ENCODE data around the gene RIOK1. TPM values are rescaled to one million over a fixed set of nuclear protein-coding genes. Genes with fewer than 3 reads are reported as not detected.

RIOK1 gene
- total and polyA plus RNA-seq, 2 of the 13 experiments (the other 11 are each of a cell fraction or from before 2014, with no cell fraction given): 9.4 to 37.8 TPM

- TF ChIP-seq PRDM15 (CRISPR knock-in tag; IDR thresholded peaks at IDR 0.05) (peak; percentile 84; the same call in 1 of the 2 replicates), ZNF121 (CRISPR knock-in tag; IDR thresholded peaks at IDR 0.05) (peak; percentile 98), NR2F6 (IDR thresholded peaks at IDR 0.05) (peak; percentile 63; the same call in 1 of the 2 replicates), NR2F6 (CRISPR knock-in tag; IDR thresholded peaks at IDR 0.05) (peak; percentile 66), KDM1A (CRISPR knock-in tag; IDR thresholded peaks at IDR 0.05) (peak; percentile 35; the same call in 1 of the 2 replicates), ZNF792 (CRISPR knock-in tag; IDR thresholded peaks at IDR 0.05) (0 out of 2 replicates have a peak, but pooled peaks have one; percentile 39), ELF3 (CRISPR knock-in tag; IDR thresholded peaks at IDR 0.05) (0 out of 2 replicates have a peak, but pooled peaks have one; percentile 12), CHD4 (IDR thresholded peaks at IDR 0.05; ENCODE audit: borderline replicate concordance, low read length) (no peak), FOXP1 (IDR thresholded peaks at IDR 0.05) (no peak), FOXP1 (CRISPR knock-in tag; IDR thresholded peaks at IDR 0.05) (0 out of 2 replicates have a peak, but pooled peaks have one; percentile 29), ZNF644 (CRISPR knock-in tag; IDR thresholded peaks at IDR 0.05; ENCODE audit: low read depth) (0 out of 2 replicates have a peak, but pooled peaks have one; percentile 24), PAXIP1 (CRISPR knock-in tag; conservative IDR thresholded peaks at IDR 0.05) (peak; percentile 74), BCL3 (CRISPR knock-in tag; IDR thresholded peaks at IDR 0.05) (no peak), SAP130 (CRISPR knock-in tag; IDR thresholded peaks at IDR 0.05; ENCODE audit: low read depth) (peak; percentile 58), NCOA2 (CRISPR knock-in tag; IDR thresholded peaks at IDR 0.05) (peak; percentile 48; the same call in 1 of the 2 replicates), FOXA1 (IDR thresholded peaks at IDR 0.05) (no peak), FOXA1 (CRISPR knock-in tag; IDR thresholded peaks at IDR 0.05) (peak; percentile 47; the same call in 1 of the 2 replicates), RNF219 (CRISPR knock-in tag; IDR thresholded peaks at IDR 0.05) (no peak), HOXA3 (CRISPR knock-in tag; IDR thresholded peaks at IDR 0.05) (peak; percentile 36; the same call in 1 of the 2 replicates), IRF2 (CRISPR knock-in tag; IDR thresholded peaks at IDR 0.05) (0 out of 2 replicates have a peak, but pooled peaks have one; percentile 17)
- TF ChIP-seq, protein P1, sequence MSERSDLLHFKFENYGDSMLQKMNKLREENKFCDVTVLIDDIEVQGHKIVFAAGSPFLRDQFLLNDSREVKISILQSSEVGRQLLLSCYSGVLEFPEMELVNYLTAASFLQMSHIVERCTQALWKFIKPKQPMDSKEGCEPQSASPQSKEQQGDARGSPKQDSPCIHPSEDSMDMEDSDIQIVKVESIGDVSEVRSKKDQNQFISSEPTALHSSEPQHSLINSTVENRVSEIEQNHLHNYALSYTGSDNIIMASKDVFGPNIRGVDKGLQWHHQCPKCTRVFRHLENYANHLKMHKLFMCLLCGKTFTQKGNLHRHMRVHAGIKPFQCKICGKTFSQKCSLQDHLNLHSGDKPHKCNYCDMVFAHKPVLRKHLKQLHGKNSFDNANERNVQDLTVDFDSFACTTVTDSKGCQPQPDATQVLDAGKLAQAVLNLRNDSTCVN (CRISPR knock-in tag; IDR thresholded peaks at IDR 0.05; ENCODE audit: borderline replicate concordance): peak; percentile 92
These were observed 74.2 kb downstream of the RIOK1 start (continued) for GRCh38 chr6:7463785-7464184.

Data from HepG2 (cell line).